Upper lobe of left lung (tissue), 4 donors: ENCODE measurements around the gene TCEA3.

ENCODE experiments used
- EP300 ChIP-seq, 4 donors: sonication (generic); formaldehyde crosslinking; IDR thresholded peaks; one replicate each; pipeline ENCODE4 v1.5.1; 2017; ENCODE audit warnings: antibody characterized with exemption in 4 of 4, control low read depth in 2 of 4
- POLR2AphosphoS5 ChIP-seq, 2 donors: sonication (generic); formaldehyde crosslinking; IDR thresholded peaks; one replicate each; pipeline ENCODE4 v1.5.1; 2017; ENCODE audit warnings: antibody characterized with exemption in 2 of 2
- TF ChIP-seq, protein P1 (sequence below), 6 experiments: fragments of 450-650 bp in 4 of 6; fragments of 200-600 bp in 2 of 6; sonication (generic) in 2 of 6; IDR thresholded peaks; one replicate each; pipeline ENCODE4 v1.5.1; 2016 to 2019; ENCODE audit warnings: antibody characterized with exemption in 6 of 6

DNA sequence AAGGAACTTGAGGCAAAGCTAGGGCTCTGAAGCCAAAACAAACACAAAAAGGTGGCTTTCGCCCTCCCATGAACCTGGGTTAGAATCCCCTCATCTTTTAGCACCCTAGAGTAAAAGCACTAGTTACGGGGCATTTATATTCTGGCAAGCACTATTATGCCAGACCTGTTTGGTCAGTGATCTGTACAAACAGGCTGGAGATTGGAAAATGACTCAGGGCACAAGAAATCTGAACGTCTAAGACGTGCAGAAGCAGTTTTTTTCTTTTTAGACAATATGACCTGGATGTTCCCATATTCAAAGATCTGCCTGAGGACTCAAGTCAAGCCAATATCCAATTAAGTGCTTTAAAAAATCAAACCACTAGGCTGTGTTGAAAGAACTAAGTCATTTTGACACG lies 58.0 kb downstream of the TCEA3 start:
- TF ChIP-seq POLR2AphosphoS5 (IDR thresholded peaks at IDR 0.05) (no peak), EP300 (IDR thresholded peaks at IDR 0.05) (no peak)
- TF ChIP-seq, protein P1, sequence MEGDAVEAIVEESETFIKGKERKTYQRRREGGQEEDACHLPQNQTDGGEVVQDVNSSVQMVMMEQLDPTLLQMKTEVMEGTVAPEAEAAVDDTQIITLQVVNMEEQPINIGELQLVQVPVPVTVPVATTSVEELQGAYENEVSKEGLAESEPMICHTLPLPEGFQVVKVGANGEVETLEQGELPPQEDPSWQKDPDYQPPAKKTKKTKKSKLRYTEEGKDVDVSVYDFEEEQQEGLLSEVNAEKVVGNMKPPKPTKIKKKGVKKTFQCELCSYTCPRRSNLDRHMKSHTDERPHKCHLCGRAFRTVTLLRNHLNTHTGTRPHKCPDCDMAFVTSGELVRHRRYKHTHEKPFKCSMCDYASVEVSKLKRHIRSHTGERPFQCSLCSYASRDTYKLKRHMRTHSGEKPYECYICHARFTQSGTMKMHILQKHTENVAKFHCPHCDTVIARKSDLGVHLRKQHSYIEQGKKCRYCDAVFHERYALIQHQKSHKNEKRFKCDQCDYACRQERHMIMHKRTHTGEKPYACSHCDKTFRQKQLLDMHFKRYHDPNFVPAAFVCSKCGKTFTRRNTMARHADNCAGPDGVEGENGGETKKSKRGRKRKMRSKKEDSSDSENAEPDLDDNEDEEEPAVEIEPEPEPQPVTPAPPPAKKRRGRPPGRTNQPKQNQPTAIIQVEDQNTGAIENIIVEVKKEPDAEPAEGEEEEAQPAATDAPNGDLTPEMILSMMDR (IDR thresholded peaks at IDR 0.05), result no peak
